GM11168 (cell line): Measurements from ENCODE around the gene RBMY1J.
"Not testable (repeated sequence)": the region's sequence is repeated elsewhere in the genome, so short reads cannot be mapped to it uniquely, and the experiment has no call there.

Source experiments
- in situ Hi-C: fragments of 300-500 bp; cut with MboI; formaldehyde crosslinking; loops from one replicate; pipeline ENCODE4 v1.12.0; 2022; ENCODE audit warnings: low sequenced_read_pairs; ENCODE audit not compliant: unreplicated experiment

Gene RBMY1J

DNA sequence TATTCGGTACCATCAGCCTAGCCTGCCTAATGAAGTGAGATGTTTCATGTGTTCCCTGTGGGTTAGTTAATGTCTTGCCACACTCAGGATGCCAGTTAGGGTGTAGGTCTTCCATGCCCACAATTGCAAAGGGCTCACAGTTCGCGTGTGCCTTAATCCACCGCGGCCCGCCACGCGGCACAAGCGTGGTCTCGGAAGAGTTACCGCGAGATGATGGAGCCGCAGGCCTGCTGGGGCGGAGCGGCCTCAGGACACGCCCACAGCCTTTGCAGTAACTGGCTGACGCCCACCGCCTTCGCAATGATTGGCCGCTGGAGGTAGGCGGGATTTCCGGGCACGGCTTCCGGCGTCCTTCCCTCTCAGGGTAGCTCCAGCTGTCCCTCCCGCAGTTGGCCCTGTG is at the start of gene RBMY1J:
Gene RBMY1J (plus strand): TSS at position 301 of the 400 bp plus-strand sequence. CDS start 2,038 bp downstream, outside the sequence.
- in situ Hi-C loops = not testable (repeated sequence)

GRCh38 chrY:22367416-22367815 is 35.8 kb upstream of the RBMY1J start:
- in situ Hi-C loops = no loop called here

DNA sequence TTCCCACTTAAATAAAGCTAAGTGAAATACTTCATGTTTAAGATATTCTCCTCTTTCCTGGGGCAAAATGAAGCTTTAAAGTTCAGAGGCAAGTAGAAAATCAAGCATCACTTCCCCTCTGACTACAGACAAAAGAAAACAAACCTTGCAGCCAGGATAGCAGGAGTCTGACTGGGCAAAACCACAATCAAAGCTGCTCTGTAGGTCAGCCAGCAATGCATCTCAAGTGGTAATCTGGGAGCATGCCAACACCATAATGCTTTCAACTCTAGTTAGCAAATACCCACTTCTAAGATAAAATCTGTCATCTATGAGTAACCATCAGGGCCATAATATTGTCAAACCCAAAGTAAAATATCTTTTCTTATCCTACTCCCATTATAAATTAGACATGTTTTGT is 32.6 kb upstream of the RBMY1J start:
- in situ Hi-C loops = no loop called here

GRCh38 chrY:22373494-22373893 is 29.7 kb upstream of the RBMY1J start:
- in situ Hi-C loops = no loop called here

GRCh38 chrY:22444718-22445396 is 41.6 kb downstream of the RBMY1J start:
- in situ Hi-C loops = not testable (repeated sequence)

GRCh38 chrY:22455522-22455921 is 52.3 kb downstream of the RBMY1J start:
- in situ Hi-C loops = not testable (repeated sequence)

GRCh38 chrY:22461962-22462361 is 58.8 kb downstream of the RBMY1J start:
- in situ Hi-C loops = not testable (repeated sequence)
